Activated CD8-positive, alpha-beta T cell treated with anti-CD3 and anti-CD28 coated beads for 36 hours (primary cell): ENCODE measurements around the gene CCDC92. TPM values are rescaled to one million over a fixed set of nuclear protein-coding genes. Genes with fewer than 3 reads are reported as not detected.

ENCODE experiments used
- ATAC-seq: fragments of 200-7000 bp; cut with Tn5 transposase; one replicate; pipeline ENCODE4 v1.10.0; 2021; ENCODE audit warnings: mild to moderate bottlenecking, moderate library complexity
- CTCF ChIA-PET: fragments of 350-600 bp; sonication (Branson Sonifier 250); formaldehyde crosslinking; loops from one replicate; lab custom pipeline; 2021; ENCODE audit warnings: antibody characterized with exemption; lab: Charles Lee
- POLR2A ChIA-PET: fragments of 350-600 bp; sonication (Branson Sonifier 250); formaldehyde crosslinking; loops from one replicate; lab custom pipeline; 2021; ENCODE audit warnings: antibody characterized with exemption; lab: Charles Lee
- DNase-seq: peaks from one replicate; pipeline ENCODE4 v3.0.0-alpha.2; 2020
- H3K27ac Mint-ChIP-seq: one replicate; pipeline ENCODE4 v1.8.0; 2021; ENCODE audit warnings: mild to moderate bottlenecking, mixed read lengths
- H3K27me3 Mint-ChIP-seq: one replicate; pipeline ENCODE4 v1.8.0; 2021; ENCODE audit warnings: mixed read lengths
- H3K36me3 Mint-ChIP-seq: one replicate; pipeline ENCODE4 v1.8.0; 2021; ENCODE audit warnings: low read depth, mixed read lengths
- H3K4me1 Mint-ChIP-seq: one replicate; pipeline ENCODE4 v1.8.0; 2021; ENCODE audit warnings: low read depth, mixed read lengths
- H3K4me3 Mint-ChIP-seq: one replicate; pipeline ENCODE4 v1.8.0; 2021; ENCODE audit warnings: mild to moderate bottlenecking, moderate library complexity, mixed read lengths
- H3K9me3 Mint-ChIP-seq: one replicate; pipeline ENCODE4 v1.8.0; 2021; ENCODE audit warnings: mixed read lengths
- intact Hi-C: fragments of 100-400 bp; cut with micrococcal nuclease; formaldehyde crosslinking; loops from one replicate; pipeline ENCODE4 v1.10.0; 2022
- total RNA-seq, 2 experiments: library from RNA; stranded (reverse); gene quantifications; one replicate each; pipeline ENCODE4 v1.2.3, GENCODE V29; 2021
- TF ChIP-seq, protein P1 (sequence below): fragments of 200-600 bp; IDR thresholded peaks from one replicate; pipeline ENCODE4 v1.8.0; 2022; ENCODE audit warnings: antibody characterized with exemption, mild to moderate bottlenecking

The CCDC92 gene
- total RNA-seq, 2 experiments from 2014 or later: 4.0 to 6.2 TPM

DNA sequence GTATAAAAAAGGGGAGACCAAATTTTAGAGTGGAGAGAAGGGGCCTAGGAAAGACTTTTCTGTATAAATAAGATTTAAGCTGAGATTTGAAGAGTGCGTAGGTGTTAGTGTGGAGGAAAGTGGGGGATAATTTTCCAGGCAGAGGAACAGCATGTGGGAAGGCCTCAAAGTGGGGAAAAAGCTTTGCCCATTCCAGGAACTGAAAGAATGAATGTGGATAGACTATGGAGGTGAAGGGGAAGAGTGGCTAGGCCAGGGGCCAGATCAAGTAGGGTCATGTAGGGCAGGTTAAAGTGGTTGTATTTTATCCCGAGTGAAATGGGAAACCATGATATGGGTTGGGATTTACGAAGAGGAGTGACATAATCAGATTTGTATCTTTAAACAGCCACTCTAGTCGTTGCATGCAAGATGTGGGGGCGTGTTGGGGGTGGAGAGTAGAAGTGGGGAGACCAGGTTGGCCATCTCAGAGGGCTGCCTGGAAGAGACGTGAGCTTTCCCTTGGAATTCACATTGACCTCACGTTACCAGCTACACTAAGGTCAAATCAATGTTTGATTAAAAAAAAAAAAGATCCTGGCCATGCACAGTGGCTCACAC is 3.7 kb upstream of the CCDC92 start:
- TF ChIP-seq, protein P1, sequence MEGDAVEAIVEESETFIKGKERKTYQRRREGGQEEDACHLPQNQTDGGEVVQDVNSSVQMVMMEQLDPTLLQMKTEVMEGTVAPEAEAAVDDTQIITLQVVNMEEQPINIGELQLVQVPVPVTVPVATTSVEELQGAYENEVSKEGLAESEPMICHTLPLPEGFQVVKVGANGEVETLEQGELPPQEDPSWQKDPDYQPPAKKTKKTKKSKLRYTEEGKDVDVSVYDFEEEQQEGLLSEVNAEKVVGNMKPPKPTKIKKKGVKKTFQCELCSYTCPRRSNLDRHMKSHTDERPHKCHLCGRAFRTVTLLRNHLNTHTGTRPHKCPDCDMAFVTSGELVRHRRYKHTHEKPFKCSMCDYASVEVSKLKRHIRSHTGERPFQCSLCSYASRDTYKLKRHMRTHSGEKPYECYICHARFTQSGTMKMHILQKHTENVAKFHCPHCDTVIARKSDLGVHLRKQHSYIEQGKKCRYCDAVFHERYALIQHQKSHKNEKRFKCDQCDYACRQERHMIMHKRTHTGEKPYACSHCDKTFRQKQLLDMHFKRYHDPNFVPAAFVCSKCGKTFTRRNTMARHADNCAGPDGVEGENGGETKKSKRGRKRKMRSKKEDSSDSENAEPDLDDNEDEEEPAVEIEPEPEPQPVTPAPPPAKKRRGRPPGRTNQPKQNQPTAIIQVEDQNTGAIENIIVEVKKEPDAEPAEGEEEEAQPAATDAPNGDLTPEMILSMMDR: no peak
- Mint-ChIP-seq H3K4me1 (peaks cover 26% of the 10 kb centered on the region), H3K4me3 (no peak overlapping the region), H3K27me3 (no peaks in the 10 kb centered on the region), H3K36me3 (peaks cover 19% of the 10 kb centered on the region), H3K9me3 (no peaks in the 10 kb centered on the region), H3K27ac (no peak overlapping the region)
- POLR2A ChIA-PET: interaction anchor here (1.1 kb wide), 1 partner anchor 43 kb away, joined by 4 read pairs; no protein-coding TSS in a partner anchor
- no peak for ATAC-seq
- intact Hi-C loops: no loop called here
- CTCF ChIA-PET: interaction anchor here (1.8 to 3.5 kb wide), 2 partner anchors 10 to 71 kb away, joined by 6 to 14 read pairs; no protein-coding TSS in a partner anchor
- no peak for DNase-seq

DNA sequence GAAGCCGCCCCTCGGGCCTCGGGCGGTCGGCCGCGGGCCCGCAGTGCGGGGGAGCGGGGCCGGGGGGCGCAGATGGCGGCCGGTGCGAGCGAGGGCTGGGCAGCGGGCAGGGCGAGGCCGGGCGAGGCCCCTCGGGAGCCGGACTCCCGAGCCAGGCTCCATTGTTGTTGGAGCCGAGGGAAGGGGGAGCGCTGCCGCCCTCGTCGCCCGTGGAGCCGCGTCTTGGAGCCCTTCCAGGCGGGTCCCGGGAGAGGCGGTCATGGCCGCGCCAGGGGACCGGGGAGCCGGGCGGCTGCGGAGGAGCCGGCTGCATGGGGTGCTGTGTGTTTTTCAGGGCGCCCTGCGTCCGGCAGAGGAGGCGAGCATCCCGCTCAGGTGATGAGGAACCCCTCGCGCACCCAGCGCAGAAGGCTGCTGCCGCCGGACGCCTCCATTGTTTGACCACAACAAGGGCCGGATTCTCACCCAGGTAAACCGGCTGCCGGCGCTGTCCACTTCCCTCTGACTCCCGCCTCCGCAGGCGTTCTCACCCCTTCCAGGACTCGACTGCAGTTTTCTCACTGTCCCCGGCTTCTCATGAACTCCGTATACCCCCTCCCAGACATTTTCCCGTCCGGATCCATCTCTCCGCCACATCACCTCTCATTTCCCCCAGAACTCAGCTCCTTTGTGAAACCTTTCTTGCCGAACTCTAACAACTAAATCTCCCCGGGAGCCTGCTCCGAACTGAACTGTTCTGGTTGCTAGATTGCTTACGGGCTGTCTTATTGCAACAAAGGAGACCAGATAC is 1.1 kb upstream of the CCDC92 start:
- POLR2A ChIA-PET: no interaction called here

DNA sequence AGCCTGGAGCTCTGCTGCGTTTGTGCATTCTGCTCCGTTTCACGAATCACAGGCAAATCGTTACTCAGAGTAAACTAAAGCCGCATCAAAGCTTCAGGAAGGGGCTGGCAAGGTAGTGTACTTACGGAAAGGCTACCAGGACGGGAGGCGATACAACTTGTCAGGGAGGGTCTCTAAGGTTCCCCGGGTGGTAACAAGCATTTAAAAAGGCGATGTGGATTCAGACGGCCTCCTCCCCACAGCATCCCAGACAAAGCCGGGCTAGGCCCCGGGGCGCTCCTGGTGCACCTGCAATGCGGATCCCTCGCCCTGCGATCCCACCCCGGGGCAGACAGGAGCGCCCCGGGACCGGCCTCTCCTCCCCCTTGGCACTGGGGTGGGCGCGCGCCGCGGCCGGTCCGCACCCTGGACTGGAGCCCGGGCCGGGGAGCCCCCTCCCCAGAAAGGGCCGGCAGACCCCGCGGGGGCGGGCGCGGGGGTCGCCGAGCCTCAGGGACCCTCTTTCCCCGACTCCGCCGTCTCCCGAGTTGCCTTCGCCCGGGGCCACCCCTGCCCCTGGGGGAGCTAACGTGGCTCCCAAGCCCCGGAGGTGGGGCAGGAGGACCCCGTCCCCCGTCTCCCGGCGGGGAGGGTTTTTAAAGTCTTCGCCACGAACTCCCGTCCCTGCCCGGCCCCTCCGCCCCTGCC is 718 bp downstream of the CCDC92 start:
- Mint-ChIP-seq H3K27me3 (no peaks in the 10 kb centered on the region), H3K9me3 (no peaks in the 10 kb centered on the region), H3K27ac (peak overlapping the region; percentile 53), H3K4me3 (peak overlapping the region; percentile 89), H3K36me3 (peaks cover 17% of the 10 kb centered on the region), H3K4me1 (peaks cover 33% of the 10 kb centered on the region)
- POLR2A ChIA-PET: interaction anchor here (0.6 to 1.0 kb wide), 3 partner anchors 10 to 53 kb away, joined by 3 read pairs; no protein-coding TSS in a partner anchor
- intact Hi-C loops: no loop called here
- CTCF ChIA-PET: interaction anchor here (0.9 to 1.7 kb wide), 6 partner anchors 18 to 67 kb away, joined by 3 to 5 read pairs (median 4); no protein-coding TSS in a partner anchor
- ATAC-seq (no peak), DNase-seq (peak; percentile 52)
- TF ChIP-seq, protein P1: no peak

More for the DNA sequence above, 1.1 kb upstream of the CCDC92 start:
- Mint-ChIP-seq H3K27ac (peak overlapping the region; percentile 78), H3K36me3 (peaks cover 19% of the 10 kb centered on the region), H3K4me1 (peaks cover 33% of the 10 kb centered on the region), H3K9me3 (no peaks in the 10 kb centered on the region), H3K4me3 (peak overlapping the region; percentile 97), H3K27me3 (no peaks in the 10 kb centered on the region)
- CTCF ChIA-PET: interaction anchor here (0.7 to 3.5 kb wide), 3 partner anchors 12 to 69 kb away, joined by 3 to 14 read pairs (median 3); no protein-coding TSS in a partner anchor
- TF ChIP-seq, protein P1: no peak
- peak; percentile 29 for DNase-seq
- no peak for ATAC-seq
- intact Hi-C loops: no loop called here

DNA sequence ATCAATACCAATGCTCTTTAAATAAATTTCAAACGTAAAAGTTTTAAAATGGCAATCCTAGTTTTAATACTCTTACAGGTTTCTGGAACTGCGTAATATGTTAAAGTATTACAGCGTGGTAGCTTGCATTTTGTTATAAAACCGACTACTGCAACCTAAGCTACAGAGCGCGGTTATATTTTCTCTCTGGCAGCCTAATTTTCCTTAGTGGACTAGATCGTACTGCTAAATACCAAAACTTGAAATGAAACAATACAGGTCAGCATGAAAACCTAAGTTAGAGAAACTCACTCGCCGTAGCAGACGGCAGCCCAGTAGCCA is 1.2 kb downstream of the CCDC92 start:
- H3K27ac Mint-ChIP-seq: peak overlapping the region; percentile 53
- no peaks in the 10 kb centered on the region for H3K27me3 Mint-ChIP-seq
- TF ChIP-seq, protein P1: no peak
- DNase-seq: no peak
- H3K4me1 Mint-ChIP-seq: peaks cover 32% of the 10 kb centered on the region
- H3K9me3 Mint-ChIP-seq: no peaks in the 10 kb centered on the region
- no peak for ATAC-seq
- POLR2A ChIA-PET: interaction anchor here (0.6 to 1.0 kb wide), 3 partner anchors 9 to 53 kb away, joined by 3 read pairs; no protein-coding TSS in a partner anchor
- CTCF ChIA-PET: interaction anchor here (1.0 to 1.7 kb wide), 5 partner anchors 19 to 67 kb away, joined by 3 to 5 read pairs (median 4); no protein-coding TSS in a partner anchor
- peaks cover 16% of the 10 kb centered on the region for H3K36me3 Mint-ChIP-seq
- intact Hi-C loops: no loop called here
- peak overlapping the region; percentile 89 for H3K4me3 Mint-ChIP-seq
